ENCODE measurements around the gene CTPS2.

DNA sequence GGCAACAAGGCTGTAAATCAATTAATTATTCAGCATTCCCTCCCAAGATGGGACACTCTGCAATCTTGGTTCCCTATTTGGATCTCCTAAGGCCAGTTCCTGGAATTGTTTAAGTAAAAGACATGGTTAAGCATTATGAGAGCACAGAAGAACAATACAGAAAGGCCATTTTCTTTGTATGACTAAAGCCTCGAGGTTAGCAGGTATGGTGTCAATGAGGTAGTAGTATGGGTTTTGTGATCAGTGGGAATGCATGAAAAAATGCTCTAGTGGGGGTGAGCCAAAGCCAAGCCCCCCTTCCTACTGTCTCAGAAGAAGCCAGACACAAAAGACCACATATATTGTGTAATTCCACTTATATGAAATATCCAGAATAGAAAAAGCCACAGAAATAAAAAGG is 124.2 kb downstream of the CTPS2 start:
- TF ChIP-seq, protein P1, sequence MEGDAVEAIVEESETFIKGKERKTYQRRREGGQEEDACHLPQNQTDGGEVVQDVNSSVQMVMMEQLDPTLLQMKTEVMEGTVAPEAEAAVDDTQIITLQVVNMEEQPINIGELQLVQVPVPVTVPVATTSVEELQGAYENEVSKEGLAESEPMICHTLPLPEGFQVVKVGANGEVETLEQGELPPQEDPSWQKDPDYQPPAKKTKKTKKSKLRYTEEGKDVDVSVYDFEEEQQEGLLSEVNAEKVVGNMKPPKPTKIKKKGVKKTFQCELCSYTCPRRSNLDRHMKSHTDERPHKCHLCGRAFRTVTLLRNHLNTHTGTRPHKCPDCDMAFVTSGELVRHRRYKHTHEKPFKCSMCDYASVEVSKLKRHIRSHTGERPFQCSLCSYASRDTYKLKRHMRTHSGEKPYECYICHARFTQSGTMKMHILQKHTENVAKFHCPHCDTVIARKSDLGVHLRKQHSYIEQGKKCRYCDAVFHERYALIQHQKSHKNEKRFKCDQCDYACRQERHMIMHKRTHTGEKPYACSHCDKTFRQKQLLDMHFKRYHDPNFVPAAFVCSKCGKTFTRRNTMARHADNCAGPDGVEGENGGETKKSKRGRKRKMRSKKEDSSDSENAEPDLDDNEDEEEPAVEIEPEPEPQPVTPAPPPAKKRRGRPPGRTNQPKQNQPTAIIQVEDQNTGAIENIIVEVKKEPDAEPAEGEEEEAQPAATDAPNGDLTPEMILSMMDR (IDR thresholded peaks at IDR 0.05; ENCODE audit: low read length), result no peak
- no peak for TF ChIP-seq EZH2 (IDR thresholded peaks at IDR 0.05; ENCODE audit: borderline replicate concordance, low read length)

Measured in OCI-LY1 (cell line).